Fibroblast of pulmonary artery (primary cell): Measurements from ENCODE around the gene WWOX.

Experiments
- DNase-seq: peaks from one replicate; pipeline ENCODE4 v3.0.0-alpha.2; 2010; ENCODE audit warnings: low read depth
- H3K4me3 ChIP-seq: replicated peaks from 2 replicates; pipeline ENCODE4 v1.5.1; 2011; ENCODE audit warnings: low read depth, mild to moderate bottlenecking, control low read depth, low read length, moderate library complexity
- CTCF ChIP-seq: IDR thresholded peaks from 2 replicates; pipeline ENCODE4 v1.5.1; 2011; ENCODE audit warnings: mild to moderate bottlenecking, control low read depth, low read length, inconsistent platforms; ENCODE audit errors: missing control alignments

The WWOX gene

GRCh38 chr16:78094998-78095397 lies 4.5 kb upstream of the WWOX start:
- H3K4me3 ChIP-seq, result no peak overlapping the region
- no peak for DNase-seq
- TF ChIP-seq CTCF, result no peak

- no peak overlapping the region for H3K4me3 ChIP-seq
- DNase-seq, result no peak
- no peak for TF ChIP-seq CTCF
These were observed 3.1 kb upstream of the WWOX start for GRCh38 chr16:78096386-78096785.

- no peak for TF ChIP-seq CTCF
- no peak overlapping the region for H3K4me3 ChIP-seq
- no peak for DNase-seq
These were observed 1.9 kb upstream of the WWOX start for GRCh38 chr16:78097548-78097947.

- H3K4me3 ChIP-seq, result no peak overlapping the region
- no peak for DNase-seq
- TF ChIP-seq CTCF, result no peak
These were observed 1.4 kb upstream of the WWOX start for GRCh38 chr16:78098087-78098486.

GRCh38 chr16:78098595-78099270 lies 721 bp upstream of the WWOX start:
- peak overlapping the region; percentile 97 for H3K4me3 ChIP-seq
- no peak for DNase-seq
- no peak for TF ChIP-seq CTCF

GRCh38 chr16:78100112-78100467 lies 636 bp downstream of the WWOX start:
- H3K4me3 ChIP-seq, result peak overlapping the region; percentile 97
- peak; percentile 74 for TF ChIP-seq CTCF
- DNase-seq, result no peak

GRCh38 chr16:78102122-78102660 lies 2.7 kb downstream of the WWOX start:
- no peak overlapping the region for H3K4me3 ChIP-seq
- DNase-seq, result no peak
- no peak for TF ChIP-seq CTCF
